Ishikawa (cell line): Measurements from ENCODE around the gene PKIG.

Source experiments
- CEBPB ChIP-seq: IDR thresholded peaks from 2 replicates; pipeline ENCODE4 v1.6.1; 2012
- CREB1 ChIP-seq: IDR thresholded peaks from 2 replicates; pipeline ENCODE4 v1.6.1; 2012; ENCODE audit warnings: low read depth
- EGR1 ChIP-seq: IDR thresholded peaks from 2 replicates; pipeline ENCODE4 v1.6.1; 2012
- EP300 ChIP-seq: IDR thresholded peaks from 2 replicates; pipeline ENCODE4 v1.6.1; 2012; ENCODE audit warnings: borderline replicate concordance
- FOXM1 ChIP-seq: IDR thresholded peaks from 2 replicates; pipeline ENCODE4 v1.6.1; 2012; ENCODE audit warnings: low read depth, borderline replicate concordance
- NFIC ChIP-seq: IDR thresholded peaks from 2 replicates; pipeline ENCODE4 v1.6.1; 2012
- RAD21 ChIP-seq: IDR thresholded peaks from 2 replicates; pipeline ENCODE4 v1.6.1; 2012; ENCODE audit warnings: low read depth
- TAF1 ChIP-seq: IDR thresholded peaks from 2 replicates; pipeline ENCODE4 v1.6.1; 2012; ENCODE audit warnings: low read depth, mild to moderate bottlenecking
- TEAD4 ChIP-seq: IDR thresholded peaks from 2 replicates; pipeline ENCODE4 v1.6.1; 2012
- YY1 ChIP-seq: IDR thresholded peaks from 2 replicates; pipeline ENCODE4 v1.6.1; 2012; ENCODE audit warnings: low read depth
- ZBTB7A ChIP-seq: IDR thresholded peaks from 2 replicates; pipeline ENCODE4 v1.6.1; 2012; ENCODE audit warnings: low read depth
- TF ChIP-seq, protein P1 (sequence below): IDR thresholded peaks from 2 replicates; pipeline ENCODE4 v1.6.1; 2012
- TF ChIP-seq, protein P2 (sequence below): IDR thresholded peaks from 2 replicates; pipeline ENCODE4 v1.6.1; 2012
- TF ChIP-seq, protein P3 (sequence below): IDR thresholded peaks from 2 replicates; pipeline ENCODE4 v1.6.1; 2012; ENCODE audit warnings: low read depth, mild to moderate bottlenecking

DNA sequence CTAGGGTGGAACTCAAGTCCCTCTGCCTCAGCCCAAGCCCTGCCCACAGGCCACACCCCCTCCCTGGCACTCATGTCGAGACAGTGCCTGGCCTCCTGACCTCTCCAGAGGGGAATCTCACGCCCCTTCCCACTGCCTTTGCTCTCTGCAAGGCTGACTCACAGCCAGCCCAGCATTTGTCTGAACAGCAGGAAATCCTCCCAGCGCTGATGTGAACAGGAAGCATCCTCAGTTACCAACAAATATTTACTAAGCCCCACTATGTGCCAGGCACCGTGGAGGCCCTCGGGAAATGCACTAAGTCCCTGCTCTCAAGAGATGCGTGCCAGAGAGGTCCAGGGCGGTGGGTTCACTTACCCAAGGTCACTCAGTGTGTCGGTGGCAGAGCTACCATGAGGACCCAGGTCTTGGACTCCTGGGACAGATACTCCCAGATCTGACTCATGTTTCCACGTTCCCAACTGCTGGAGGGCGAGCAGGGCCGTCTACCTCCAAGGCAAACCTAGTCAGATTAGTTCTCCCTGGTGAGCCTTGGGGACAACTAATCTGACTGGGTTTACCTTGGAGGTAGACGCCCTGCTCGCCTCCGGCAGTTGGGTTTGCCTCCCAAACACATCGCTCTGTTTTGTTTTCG lies 61.3 kb downstream of the PKIG start:
- no peak for TF ChIP-seq CREB1
- TF ChIP-seq YY1, result no peak
- no peak for TF ChIP-seq TAF1
- TF ChIP-seq RAD21, result no peak
- TF ChIP-seq, protein P1, sequence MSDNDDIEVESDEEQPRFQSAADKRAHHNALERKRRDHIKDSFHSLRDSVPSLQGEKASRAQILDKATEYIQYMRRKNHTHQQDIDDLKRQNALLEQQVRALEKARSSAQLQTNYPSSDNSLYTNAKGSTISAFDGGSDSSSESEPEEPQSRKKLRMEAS, result no peak
- TF ChIP-seq, protein P2, sequence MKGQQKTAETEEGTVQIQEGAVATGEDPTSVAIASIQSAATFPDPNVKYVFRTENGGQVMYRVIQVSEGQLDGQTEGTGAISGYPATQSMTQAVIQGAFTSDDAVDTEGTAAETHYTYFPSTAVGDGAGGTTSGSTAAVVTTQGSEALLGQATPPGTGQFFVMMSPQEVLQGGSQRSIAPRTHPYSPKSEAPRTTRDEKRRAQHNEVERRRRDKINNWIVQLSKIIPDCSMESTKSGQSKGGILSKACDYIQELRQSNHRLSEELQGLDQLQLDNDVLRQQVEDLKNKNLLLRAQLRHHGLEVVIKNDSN, result no peak
- no peak for TF ChIP-seq EP300
- TF ChIP-seq CEBPB, result no peak
- TF ChIP-seq EGR1, result no peak
- no peak for TF ChIP-seq TEAD4
- no peak for TF ChIP-seq FOXM1
- no peak for TF ChIP-seq ZBTB7A
- TF ChIP-seq, protein P3, sequence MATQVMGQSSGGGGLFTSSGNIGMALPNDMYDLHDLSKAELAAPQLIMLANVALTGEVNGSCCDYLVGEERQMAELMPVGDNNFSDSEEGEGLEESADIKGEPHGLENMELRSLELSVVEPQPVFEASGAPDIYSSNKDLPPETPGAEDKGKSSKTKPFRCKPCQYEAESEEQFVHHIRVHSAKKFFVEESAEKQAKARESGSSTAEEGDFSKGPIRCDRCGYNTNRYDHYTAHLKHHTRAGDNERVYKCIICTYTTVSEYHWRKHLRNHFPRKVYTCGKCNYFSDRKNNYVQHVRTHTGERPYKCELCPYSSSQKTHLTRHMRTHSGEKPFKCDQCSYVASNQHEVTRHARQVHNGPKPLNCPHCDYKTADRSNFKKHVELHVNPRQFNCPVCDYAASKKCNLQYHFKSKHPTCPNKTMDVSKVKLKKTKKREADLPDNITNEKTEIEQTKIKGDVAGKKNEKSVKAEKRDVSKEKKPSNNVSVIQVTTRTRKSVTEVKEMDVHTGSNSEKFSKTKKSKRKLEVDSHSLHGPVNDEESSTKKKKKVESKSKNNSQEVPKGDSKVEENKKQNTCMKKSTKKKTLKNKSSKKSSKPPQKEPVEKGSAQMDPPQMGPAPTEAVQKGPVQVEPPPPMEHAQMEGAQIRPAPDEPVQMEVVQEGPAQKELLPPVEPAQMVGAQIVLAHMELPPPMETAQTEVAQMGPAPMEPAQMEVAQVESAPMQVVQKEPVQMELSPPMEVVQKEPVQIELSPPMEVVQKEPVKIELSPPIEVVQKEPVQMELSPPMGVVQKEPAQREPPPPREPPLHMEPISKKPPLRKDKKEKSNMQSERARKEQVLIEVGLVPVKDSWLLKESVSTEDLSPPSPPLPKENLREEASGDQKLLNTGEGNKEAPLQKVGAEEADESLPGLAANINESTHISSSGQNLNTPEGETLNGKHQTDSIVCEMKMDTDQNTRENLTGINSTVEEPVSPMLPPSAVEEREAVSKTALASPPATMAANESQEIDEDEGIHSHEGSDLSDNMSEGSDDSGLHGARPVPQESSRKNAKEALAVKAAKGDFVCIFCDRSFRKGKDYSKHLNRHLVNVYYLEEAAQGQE, result no peak
- no peak for TF ChIP-seq NFIC
